Duodenal mucosa (tissue), 2 donors: Measurements from ENCODE around the gene MOCOS.

Experiments
- H3K27ac ChIP-seq: one replicate; pipeline ENCODE4 v1.7.0; 2013; ENCODE audit warnings: low read depth, low read length
- H3K27me3 ChIP-seq, 2 donors: one replicate each; pipeline ENCODE4 v1.7.0; 2013; ENCODE audit warnings: low read length in 2 of 2, control low read depth in 1 of 2; ENCODE audit not compliant: insufficient read depth in 2 of 2, control insufficient read depth in 1 of 2
- H3K36me3 ChIP-seq, 2 donors: one replicate each; pipeline ENCODE4 v1.7.0; 2013; ENCODE audit warnings: low read length in 2 of 2, control low read depth in 1 of 2; ENCODE audit not compliant: insufficient read depth in 2 of 2, control insufficient read depth in 1 of 2
- H3K4me1 ChIP-seq, 2 donors: one replicate each; pipeline ENCODE4 v1.7.0; 2013; ENCODE audit warnings: low read length in 2 of 2, control low read depth in 1 of 2; ENCODE audit not compliant: insufficient read depth in 2 of 2, control insufficient read depth in 1 of 2
- H3K4me3 ChIP-seq, 2 donors: one replicate each; pipeline ENCODE4 v1.7.0; 2013; ENCODE audit warnings: low read length in 2 of 2, low read depth in 1 of 2
- H3K9ac ChIP-seq, 2 donors: one replicate each; pipeline ENCODE4 v1.7.0; 2013; ENCODE audit warnings: low read length in 2 of 2, low read depth in 1 of 2
- H3K9me3 ChIP-seq, 2 donors: one replicate each; pipeline ENCODE4 v1.7.0; 2013; ENCODE audit warnings: low read length in 2 of 2, control low read depth in 1 of 2; ENCODE audit not compliant: control insufficient read depth in 1 of 2

The MOCOS gene, protein sequence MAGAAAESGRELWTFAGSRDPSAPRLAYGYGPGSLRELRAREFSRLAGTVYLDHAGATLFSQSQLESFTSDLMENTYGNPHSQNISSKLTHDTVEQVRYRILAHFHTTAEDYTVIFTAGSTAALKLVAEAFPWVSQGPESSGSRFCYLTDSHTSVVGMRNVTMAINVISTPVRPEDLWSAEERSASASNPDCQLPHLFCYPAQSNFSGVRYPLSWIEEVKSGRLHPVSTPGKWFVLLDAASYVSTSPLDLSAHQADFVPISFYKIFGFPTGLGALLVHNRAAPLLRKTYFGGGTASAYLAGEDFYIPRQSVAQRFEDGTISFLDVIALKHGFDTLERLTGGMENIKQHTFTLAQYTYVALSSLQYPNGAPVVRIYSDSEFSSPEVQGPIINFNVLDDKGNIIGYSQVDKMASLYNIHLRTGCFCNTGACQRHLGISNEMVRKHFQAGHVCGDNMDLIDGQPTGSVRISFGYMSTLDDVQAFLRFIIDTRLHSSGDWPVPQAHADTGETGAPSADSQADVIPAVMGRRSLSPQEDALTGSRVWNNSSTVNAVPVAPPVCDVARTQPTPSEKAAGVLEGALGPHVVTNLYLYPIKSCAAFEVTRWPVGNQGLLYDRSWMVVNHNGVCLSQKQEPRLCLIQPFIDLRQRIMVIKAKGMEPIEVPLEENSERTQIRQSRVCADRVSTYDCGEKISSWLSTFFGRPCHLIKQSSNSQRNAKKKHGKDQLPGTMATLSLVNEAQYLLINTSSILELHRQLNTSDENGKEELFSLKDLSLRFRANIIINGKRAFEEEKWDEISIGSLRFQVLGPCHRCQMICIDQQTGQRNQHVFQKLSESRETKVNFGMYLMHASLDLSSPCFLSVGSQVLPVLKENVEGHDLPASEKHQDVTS

GRCh38 chr18:36187193-36187825 is at the start of gene MOCOS:
TSS of gene MOCOS (plus strand) at chr18:36187497. CDS start at chr18:36187540, 43 bp downstream.
- peak within 1 kb of the TSS; percentile 87 for H3K9ac ChIP-seq
- H3K4me1 ChIP-seq = peaks cover 10 to 11% of the 10 kb centered on the region in 2 donors
- peaks cover 0 to 5% of the 10 kb centered on the region in 2 donors for H3K36me3 ChIP-seq
- peak within 1 kb of the TSS; percentile 90 to 96 for H3K4me3 ChIP-seq
- peak within 1 kb of the TSS; percentile 35 for H3K27ac ChIP-seq
- H3K9me3 ChIP-seq = no peaks in the 10 kb centered on the region
- peaks cover 0 to 12% of the 10 kb centered on the region in 2 donors for H3K27me3 ChIP-seq

DNA sequence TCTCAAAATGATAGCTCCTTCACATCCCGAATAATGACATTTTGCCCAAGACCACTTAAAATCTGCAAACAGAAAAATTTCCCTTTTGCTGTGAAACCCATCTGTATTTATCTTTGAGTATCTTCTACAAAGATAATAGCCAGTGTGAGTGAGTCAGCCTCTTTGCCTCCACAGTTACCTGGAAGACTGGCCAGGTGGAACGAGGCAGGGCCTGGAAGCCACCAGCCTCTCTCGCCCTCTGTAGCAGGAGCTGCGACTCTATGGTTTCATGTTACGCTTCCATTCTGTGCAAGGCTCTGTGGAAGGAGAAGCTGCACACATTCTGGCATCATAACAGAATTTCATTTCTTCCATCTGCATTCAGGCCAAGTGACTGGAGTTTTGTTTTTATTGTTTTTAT is 48.1 kb upstream of the MOCOS start:
- Histone ChIP-seq H3K36me3 (peaks cover 27 to 80% of the 10 kb centered on the region in 2 donors), H3K9me3 (no peaks in the 10 kb centered on the region), H3K4me1 (no peaks in the 10 kb centered on the region), H3K4me3 (no peak overlapping the region), H3K9ac (no peak overlapping the region), H3K27me3 (no peaks in the 10 kb centered on the region), H3K27ac (no peak overlapping the region)

- Histone ChIP-seq H3K4me3 (no peak overlapping the region), H3K27ac (no peak overlapping the region), H3K4me1 (no peaks in the 10 kb centered on the region), H3K36me3 (peaks cover 42 to 89% of the 10 kb centered on the region in 2 donors), H3K9ac (no peak overlapping the region), H3K9me3 (no peaks in the 10 kb centered on the region), H3K27me3 (no peaks in the 10 kb centered on the region)
Measured at GRCh38 chr18:36141576-36141975, 45.7 kb upstream of the MOCOS start.

DNA sequence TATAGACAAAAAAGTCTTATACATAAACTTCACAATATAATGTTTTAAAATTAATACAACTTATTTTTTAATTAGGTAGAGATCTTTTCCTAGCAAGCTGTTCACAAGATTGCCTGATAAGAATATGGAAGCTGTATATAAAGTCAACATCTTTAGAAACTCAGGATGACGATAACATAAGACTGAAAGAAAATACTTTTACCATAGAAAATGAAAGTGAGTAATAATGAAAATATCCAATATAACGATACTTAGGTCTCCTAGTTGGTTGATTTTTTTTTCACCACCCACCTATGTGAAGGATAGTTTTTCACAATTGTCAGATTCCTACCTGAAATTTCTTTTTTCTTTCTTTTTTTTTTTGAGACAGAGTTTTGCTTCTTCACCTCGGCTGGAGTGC is 44.5 kb upstream of the MOCOS start:
- no peaks in the 10 kb centered on the region for H3K27me3 ChIP-seq
- H3K9ac ChIP-seq = no peak overlapping the region
- peaks cover 38 to 90% of the 10 kb centered on the region in 2 donors for H3K36me3 ChIP-seq
- H3K4me3 ChIP-seq = no peak overlapping the region
- H3K27ac ChIP-seq = no peak overlapping the region
- no peaks in the 10 kb centered on the region for H3K4me1 ChIP-seq
- no peaks in the 10 kb centered on the region for H3K9me3 ChIP-seq

DNA sequence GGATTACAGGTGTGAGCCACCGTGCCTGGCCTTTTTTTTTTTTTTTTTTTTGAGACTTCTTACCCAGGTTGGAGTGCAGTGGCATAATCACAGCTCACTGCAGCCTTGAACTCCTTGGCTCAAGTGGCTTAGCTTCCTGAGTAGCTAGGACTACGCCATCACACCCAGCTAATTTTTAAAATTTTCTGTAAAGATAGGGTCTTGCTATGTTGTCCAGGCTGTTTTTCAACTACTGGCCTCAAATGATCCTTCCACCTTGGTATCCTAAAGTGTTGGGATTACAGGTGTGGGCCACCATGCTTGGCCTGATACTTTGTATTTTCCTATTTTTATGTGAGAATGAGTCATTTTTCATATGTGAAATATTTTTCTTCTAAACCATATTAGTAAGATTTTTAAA is 43.9 kb upstream of the MOCOS start:
- peaks cover 34 to 88% of the 10 kb centered on the region in 2 donors for H3K36me3 ChIP-seq
- H3K4me1 ChIP-seq = no peaks in the 10 kb centered on the region

DNA sequence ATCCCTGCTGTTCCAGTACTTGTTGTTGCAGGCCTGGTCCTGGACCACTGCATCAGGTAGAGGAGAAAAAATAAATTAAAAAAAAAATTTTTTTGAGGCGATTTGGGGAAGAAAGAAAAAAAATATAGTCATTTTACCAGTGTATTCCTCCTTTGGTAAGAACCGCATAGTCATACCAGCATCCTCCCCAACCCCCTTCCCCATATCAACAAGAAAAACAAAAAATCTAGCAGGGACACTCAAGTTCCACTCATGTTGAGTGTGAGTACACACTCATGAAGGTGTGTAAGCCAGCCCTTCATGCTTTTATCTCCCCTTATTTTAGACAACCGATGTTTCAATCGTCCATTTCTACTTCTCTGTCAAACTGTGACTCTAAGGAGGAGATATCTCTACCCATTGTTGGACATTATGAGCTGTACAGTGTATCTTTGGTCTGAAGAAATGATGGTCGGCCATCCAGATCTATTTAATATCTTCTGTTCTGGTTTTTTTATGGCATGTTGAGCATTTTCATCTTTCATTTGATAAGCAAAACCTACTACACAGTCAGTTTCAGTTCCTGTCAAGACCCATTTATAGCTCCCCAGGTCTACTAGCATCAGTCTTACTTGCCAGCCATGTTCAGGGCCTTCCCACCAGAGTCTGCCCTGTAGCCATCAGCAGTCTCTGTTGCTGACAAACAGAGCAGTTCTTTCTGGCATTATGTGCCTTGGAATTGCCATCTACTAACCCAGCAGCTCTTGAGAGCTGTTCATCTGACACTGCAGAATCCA is 37.6 kb upstream of the MOCOS start:
- Histone ChIP-seq H3K9ac (no peak overlapping the region), H3K4me1 (peaks cover 0 to 9% of the 10 kb centered on the region in 2 donors), H3K27ac (no peak overlapping the region), H3K36me3 (peaks cover 27 to 81% of the 10 kb centered on the region in 2 donors), H3K9me3 (no peaks in the 10 kb centered on the region), H3K4me3 (no peak overlapping the region), H3K27me3 (no peaks in the 10 kb centered on the region)

More for the DNA sequence above, 43.9 kb upstream of the MOCOS start:
- Histone ChIP-seq H3K9ac (no peak overlapping the region), H3K9me3 (no peaks in the 10 kb centered on the region), H3K4me3 (no peak overlapping the region), H3K27ac (no peak overlapping the region), H3K27me3 (no peaks in the 10 kb centered on the region)

GRCh38 chr18:36152781-36153180 is 34.5 kb upstream of the MOCOS start:
- peaks cover 0 to 21% of the 10 kb centered on the region in 2 donors for H3K4me1 ChIP-seq
- no peak overlapping the region for H3K4me3 ChIP-seq
- no peaks in the 10 kb centered on the region for H3K9me3 ChIP-seq
- H3K27ac ChIP-seq = no peak overlapping the region
- no peak overlapping the region for H3K9ac ChIP-seq
- H3K27me3 ChIP-seq = no peaks in the 10 kb centered on the region
- peaks cover 18 to 77% of the 10 kb centered on the region in 2 donors for H3K36me3 ChIP-seq

GRCh38 chr18:36153203-36153602 is 34.1 kb upstream of the MOCOS start:
- H3K36me3 ChIP-seq = peaks cover 19 to 78% of the 10 kb centered on the region in 2 donors
- H3K27ac ChIP-seq = no peak overlapping the region
- H3K4me1 ChIP-seq = peaks cover 0 to 21% of the 10 kb centered on the region in 2 donors
- no peak overlapping the region for H3K9ac ChIP-seq
- H3K4me3 ChIP-seq = no peak overlapping the region
- H3K9me3 ChIP-seq = no peaks in the 10 kb centered on the region
- no peaks in the 10 kb centered on the region for H3K27me3 ChIP-seq

- Histone ChIP-seq H3K4me3 (no peak overlapping the region), H3K9ac (no peak overlapping the region), H3K4me1 (peaks cover 0 to 21% of the 10 kb centered on the region in 2 donors), H3K27me3 (no peaks in the 10 kb centered on the region), H3K9me3 (no peaks in the 10 kb centered on the region), H3K27ac (no peak overlapping the region), H3K36me3 (peaks cover 19 to 77% of the 10 kb centered on the region in 2 donors)
Measured at GRCh38 chr18:36153771-36154170, 33.5 kb upstream of the MOCOS start.
